IPS-11a (cell line): Measurements from ENCODE around the gene MOB1B.

Experiments
- H3K4me3 ChIP-seq: one replicate; pipeline ENCODE4 v1.5.1; 2013; ENCODE audit warnings: low read depth, low read length, control low read depth

The MOB1B gene

DNA sequence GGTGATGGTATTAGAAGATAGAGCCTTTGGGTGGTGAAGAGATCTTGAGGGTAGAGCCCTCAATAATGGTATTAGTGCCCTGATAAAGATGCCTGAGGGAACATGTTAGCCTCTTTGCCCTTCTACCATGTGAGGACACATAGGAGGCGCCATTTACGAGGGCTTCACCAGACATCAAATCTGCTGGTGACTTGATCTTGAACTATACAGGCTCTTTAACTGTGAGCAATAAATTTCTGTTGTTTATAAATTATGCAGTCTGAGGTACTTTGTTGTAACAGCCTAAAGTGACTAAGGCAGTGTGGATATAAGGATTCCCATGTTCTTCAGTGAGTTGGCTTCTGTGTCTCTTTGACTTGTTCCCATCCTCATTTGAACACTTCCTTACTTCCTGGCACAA lies 11.8 kb downstream of the MOB1B start:
- no peak overlapping the region for H3K4me3 ChIP-seq

DNA sequence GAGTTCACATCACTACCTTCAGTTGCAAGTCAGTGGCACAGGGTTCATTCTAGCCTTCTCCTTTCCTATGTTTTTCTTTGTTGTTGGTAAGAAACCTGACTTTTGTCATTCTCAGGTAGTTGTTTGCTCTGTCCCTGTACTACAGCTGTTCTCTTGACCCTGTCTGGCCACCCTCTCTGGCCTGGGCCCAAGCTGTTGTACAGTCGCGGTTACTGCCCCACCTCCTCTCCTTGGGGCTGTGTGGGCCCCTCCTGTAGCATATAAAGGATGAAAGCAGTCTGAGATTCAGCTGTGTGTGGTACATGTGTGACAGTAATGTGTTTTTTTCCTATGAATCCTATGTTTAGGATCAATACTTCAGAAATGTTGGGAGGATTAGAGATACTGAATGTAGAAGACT lies 12.5 kb downstream of the MOB1B start:
- no peak overlapping the region for H3K4me3 ChIP-seq

DNA sequence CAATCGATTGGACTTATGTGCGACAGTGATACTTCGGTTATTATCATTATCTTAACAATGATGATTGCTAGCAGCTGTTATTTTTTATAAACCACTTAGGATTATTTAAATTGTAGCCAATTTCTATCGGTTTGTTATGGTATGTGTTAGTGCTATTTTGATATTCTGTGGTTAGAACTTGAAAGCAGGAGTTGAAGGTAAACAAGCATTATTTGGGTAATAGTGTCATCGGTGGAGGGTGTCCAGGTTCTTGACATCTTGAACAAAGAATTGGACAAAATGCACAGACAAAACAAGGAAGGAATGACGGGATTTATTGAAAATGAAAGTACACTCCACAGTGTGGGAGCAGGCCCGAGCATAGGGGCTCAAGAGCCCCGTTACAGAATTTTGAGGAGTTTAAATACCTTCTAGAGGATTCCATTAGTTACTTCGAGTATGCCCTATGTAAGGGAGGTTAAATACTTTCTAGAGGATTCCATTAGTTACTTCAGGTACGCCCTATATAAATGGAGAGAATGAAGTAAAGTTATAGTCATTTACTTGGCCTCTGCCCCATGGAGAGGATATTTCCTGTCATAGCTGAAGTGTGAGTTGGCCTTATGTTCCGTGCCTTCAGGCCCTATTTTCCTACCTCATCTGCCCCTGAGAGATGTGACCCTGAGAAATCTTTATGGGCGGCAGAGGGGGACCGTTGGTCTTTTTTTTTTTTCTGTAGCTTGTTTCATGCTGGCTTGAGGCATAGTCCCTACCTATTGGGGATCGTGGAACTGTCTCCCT lies 13.1 kb downstream of the MOB1B start:
- no peak overlapping the region for H3K4me3 ChIP-seq

DNA sequence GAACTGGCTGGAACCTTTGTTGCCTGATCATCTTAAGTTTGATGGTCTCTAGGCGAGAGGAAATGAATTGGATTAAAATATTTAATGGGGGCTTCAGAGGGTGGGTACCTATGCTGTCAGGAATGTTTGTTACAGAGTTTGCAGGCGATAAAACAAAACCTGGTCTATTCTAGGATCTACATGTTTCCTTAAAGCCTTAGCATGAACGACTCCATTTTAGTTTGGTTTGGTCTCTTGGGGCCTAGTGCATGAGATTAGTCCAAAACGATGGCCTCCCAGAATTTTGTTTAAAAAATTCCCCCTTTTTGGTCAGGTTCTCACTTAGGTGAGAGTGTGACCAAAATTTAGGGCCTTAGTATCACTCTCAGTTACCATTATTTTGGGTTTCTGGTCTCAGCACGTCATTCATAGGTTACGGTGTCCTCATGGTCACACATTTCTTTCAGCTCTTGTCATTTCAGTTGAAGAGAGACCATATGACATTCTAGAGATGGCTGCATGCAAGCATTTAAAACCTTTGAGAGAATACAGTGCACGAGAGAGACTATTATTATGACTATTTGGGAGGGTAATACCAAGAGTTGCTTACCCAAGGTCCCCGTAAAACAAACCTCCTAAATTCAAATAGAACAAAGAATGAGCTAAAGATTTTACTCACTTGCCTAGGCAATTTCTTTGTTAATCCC lies 13.8 kb downstream of the MOB1B start:
- no peak overlapping the region for H3K4me3 ChIP-seq

DNA sequence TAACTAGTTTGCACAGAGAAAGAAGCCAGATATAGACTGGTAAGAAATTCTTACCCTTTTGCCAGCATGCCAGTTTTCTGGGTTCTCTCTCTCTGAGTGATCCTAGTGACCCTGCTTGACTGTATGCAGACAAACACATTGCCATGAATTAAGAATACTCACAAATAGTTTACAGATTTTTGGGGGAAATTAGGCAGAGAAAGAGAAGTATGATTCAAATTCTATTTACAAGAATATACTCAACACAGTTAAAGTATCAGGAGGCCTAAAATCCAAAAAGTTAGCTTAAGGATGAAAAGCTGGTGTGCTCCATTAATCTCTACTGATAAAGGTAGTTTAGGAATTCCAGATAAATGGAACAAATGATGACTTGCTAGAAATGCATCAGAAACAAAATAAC lies 18.4 kb downstream of the MOB1B start:
- H3K4me3 ChIP-seq, result no peak overlapping the region

DNA sequence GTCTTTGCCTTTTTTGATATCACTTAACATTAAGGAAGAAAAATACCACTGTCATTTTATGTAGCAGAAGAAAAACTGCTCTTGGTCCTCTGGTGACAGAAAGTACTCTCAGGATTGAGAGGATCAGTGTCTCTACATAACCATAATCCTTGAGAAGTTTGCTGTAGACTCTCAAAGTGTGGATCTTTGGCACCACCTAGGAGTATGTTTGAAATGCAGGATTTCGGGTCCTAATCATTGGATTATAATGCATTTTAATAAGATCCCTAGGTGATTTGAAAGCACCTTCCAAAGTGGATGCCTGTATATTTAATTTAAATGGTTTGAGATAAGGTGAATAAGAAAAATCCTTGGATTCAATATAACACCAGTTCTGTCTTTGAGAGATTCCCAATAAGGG lies 23.2 kb downstream of the MOB1B start:
- H3K4me3 ChIP-seq, result no peak overlapping the region

DNA sequence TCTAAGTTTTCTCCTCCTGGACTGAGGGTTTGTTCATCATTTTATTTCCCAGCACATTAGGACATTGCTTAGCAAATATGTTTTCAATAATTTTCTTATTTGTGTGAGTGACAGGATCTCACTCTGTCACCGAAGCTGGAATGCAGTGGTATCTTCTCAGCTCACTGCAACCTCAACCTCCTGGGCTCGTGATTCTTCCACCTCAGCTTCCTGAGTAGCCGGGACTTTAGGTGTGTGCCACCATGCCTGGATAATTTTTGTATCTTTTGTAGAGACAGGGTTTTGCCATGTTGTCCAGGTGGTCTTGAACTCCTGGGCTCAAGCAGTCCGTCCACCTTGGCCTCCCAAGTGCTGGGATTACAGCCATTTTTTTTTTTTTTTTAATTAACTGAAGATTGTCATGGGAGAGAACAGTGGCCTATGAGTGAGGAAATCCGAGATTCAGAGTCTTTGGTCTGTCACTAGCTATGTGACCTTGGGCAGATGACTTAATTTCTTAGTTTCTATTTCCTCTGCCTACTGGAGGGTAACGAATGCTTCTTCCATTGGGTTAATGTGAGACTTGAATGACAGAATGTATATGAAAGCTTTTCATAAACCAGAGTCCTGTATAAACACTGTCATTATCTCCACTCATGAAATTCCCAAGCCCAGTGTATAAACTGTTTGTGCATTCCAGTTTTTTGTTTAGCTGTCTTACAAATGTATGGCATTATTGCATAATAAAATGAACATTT lies 23.9 kb downstream of the MOB1B start:
- H3K4me3 ChIP-seq, result no peak overlapping the region

DNA sequence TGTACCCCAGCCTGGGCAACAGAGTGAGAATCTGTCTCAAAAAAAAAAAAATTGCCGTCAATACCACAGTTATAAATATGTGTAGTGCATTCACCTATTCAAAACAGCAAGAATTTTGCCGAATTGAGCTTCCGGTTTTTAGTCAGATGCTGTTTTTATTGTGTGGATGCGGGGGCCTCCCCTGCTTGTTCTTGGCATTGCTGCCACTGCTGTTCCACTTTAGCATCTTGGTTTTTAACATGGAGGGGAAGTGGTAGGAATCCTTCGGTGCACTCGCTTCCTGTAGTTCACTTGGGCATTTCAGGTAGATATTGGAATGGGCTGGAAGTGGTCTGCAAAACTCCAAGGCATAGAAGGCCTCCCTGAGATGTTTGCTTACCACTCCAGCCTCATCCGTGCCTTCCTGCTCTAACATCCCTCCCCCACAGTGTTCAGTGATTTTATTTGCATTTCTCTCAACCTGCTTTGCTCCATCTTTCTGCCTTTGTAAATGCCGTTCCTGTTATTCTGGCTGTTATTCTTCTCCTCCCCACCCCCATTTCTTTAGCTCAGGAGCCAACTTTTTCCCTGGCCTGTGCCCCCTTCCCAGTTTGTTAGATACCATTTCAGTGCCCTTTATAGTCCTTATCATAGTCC lies 25.5 kb downstream of the MOB1B start:
- no peak overlapping the region for H3K4me3 ChIP-seq

DNA sequence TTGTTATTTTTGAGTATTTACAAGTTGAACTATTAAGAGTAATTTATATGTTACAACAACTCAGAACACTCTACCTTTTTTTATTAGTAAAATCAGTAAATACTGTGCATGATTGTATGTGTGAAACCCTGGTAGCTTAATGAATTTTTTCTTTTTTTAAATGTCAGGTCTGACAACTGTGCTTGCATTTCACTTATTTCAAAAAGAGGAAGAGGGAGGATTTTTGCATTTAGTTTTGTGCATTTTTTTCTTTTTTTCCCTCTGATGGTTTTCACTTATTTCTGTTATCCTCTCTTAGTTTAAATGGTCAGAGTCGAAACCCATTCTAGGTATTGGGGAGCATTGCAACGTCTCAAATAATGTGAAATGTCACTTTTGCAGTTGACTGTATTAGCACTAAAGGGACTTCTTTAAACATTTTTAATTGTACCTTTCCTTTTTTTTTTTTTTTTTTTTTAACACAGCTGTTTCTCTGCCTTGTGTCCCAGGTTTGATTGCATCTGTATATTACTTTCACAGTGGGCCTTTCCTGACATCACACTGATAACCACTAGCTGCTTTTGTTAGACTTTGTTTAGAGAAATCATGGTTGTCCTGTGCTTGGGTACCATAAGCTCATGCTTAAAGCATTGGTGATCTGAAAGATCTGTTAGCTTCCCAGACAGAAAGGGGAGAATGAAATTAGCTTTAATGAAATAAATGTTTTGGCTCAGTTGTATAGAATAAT lies 28.5 kb downstream of the MOB1B start:
- no peak overlapping the region for H3K4me3 ChIP-seq

DNA sequence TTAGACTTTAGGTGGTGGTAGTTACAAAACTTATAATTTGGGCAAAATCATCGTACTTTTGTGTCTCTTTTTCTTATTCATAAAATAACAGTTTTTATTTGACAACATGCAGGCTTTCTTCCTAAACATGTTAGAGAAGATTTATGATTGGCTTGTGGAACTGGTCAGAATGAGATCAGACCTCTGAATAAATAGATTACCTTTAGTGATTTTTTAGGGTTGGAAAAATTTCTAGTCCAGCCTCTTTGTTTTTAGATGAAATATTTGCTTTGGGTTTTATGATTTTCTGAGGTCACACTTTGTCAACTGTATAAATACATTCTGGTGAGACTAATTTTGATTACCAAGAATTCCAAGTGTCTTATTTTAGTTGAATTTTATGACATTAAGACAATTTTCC lies 29.2 kb downstream of the MOB1B start:
- H3K4me3 ChIP-seq, result no peak overlapping the region

DNA sequence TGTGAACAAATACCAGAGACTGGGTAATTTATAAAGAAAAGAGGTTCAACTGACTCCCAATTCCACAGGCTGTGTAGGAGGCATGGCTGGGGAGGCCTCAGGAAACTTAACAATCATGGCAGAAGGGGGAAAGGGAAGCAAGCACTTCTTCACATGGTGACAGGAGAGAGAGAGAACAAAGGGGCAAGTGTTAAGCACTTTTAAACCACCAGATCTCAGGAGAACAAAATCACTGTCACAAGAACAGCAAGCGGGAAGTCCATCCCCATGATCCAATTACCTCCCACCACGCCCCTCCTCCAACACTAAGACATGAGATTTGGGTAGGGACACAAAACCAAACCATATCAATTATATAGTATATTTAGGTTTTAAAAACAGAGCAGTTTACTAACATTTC lies 30.8 kb downstream of the MOB1B start:
- H3K4me3 ChIP-seq, result no peak overlapping the region

DNA sequence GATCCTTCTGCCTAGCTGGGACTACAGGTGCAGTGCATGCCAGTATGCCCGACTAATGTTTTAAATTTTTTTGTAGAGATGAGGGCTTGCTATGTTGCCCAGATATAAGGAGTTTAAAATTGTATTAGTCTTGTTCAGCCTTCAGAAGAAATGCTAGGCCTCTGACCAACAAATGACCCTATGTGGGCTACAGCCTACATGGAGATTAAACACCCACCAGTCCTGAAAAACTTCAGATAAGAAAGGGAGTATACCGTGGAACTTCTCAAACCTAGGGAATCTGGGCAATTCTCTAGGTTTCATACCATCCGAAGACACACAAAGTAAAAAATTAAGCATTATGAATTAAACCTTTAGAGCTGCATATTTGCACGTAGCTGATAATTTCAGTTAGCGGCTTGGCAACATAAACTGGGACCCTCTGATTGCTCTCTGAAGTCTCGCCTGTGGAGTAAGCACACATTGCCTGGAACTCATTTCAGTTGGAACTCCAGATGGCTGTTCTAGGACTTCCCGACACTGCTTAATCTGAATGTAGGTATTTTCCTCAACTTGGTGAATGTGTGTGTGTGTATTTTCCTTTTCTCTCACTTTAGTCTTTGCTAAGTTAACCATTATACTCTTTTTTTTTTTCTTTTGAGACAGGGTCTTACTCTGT lies 33.0 kb downstream of the MOB1B start:
- no peak overlapping the region for H3K4me3 ChIP-seq

DNA sequence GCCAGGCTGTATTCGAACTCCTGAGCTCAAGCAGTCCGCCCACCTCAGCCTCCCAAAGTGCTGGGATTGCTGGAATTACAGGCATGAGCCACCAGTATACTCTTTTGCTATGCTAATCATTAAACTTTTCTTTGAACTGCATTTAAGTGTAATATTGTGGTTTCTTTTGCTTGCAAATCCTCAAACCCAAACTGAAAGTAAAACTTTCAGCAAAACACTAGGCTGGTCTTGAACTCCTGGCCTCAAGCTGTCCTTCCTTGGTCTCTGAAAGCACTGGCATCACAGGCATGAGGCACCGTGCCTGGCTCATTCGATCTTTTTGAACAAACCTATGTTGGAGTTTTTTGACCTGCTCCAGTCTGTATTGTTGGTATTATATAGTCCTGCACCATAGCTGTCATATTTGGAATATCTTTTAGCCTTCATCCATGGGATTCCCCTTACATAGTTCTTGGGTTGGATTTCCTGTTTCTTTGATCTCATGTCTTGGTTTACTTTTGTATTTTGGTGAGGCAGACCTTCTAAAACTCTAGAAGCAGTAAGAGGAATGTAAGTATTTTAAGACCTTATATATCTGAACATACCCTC lies 34.1 kb downstream of the MOB1B start:
- H3K4me3 ChIP-seq, result no peak overlapping the region

DNA sequence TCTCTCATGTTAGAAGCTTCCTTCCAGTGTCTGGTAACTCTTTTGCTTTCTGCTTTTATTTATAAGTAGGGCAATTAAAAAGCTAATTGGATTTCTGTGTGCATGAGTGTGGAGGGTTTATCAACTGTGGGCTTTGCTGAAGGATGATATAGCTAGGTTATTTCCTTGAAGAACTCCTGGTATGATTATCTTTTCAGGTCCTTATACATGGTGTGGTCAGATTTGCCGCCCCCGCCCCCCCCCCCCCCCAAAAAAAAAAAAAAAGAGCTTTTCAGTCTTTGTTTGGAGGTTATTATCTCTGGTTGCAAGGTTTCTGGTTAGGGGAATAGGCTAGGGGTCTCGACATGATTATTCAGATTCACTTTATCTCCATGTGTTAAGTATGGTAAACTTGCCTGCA lies 35.9 kb downstream of the MOB1B start:
- H3K4me3 ChIP-seq, result no peak overlapping the region

DNA sequence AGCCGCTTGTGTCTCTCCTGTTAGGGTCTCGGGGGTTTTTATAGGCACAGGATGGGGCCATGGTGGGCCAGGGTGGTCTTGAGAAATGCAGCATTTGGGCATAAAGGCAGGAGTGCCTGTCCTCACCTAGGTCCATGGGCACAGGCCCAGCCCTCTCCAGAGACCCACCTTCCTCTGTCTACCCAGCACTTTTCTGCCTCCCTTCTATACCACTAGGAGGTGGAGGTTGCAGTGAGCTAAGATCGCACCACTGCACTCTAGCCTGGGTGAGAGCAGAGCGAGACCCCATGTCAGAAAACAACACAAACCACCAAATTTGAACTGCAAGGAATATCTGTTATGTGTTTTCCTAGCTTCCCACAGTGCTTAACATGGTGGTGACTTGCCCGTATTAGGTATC lies 38.0 kb downstream of the MOB1B start:
- H3K4me3 ChIP-seq, result no peak overlapping the region

DNA sequence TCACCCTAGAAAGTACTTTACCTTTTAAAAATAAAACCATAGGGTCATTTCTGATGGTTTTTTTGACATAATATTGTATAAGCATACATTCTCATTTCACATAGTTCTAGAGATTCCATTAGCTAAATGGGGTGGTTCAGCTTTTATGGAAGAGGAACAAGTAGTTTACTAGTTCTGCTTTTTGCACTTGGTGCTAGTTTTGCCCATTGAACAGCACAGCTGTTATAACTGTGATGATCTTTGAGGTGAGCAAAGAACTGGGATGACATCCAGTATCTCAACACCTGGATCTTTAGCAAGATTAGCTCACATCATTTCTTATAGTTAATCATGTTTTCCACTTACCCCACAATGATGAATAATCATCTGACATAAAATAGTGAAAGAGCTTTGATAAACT lies 40.9 kb downstream of the MOB1B start:
- no peak overlapping the region for H3K4me3 ChIP-seq

DNA sequence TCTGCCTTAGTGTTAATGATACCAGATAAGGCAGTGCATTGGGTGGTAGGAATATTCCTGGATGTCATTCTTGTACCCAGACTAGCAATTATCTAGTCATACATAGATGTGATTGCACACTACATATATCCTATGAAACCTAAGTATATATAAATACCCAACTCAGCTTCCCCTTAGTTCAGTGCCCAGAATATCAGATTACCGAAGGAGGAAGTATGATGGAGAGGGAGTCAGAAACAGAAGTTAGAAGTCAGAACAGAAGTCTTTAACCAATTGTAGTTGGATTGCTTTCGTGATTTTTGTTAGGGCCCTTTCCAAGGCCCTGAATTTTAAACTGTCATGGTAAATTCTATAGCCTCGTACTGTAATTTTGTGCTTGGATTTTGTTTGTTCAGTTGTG lies 42.9 kb downstream of the MOB1B start:
- no peak overlapping the region for H3K4me3 ChIP-seq

DNA sequence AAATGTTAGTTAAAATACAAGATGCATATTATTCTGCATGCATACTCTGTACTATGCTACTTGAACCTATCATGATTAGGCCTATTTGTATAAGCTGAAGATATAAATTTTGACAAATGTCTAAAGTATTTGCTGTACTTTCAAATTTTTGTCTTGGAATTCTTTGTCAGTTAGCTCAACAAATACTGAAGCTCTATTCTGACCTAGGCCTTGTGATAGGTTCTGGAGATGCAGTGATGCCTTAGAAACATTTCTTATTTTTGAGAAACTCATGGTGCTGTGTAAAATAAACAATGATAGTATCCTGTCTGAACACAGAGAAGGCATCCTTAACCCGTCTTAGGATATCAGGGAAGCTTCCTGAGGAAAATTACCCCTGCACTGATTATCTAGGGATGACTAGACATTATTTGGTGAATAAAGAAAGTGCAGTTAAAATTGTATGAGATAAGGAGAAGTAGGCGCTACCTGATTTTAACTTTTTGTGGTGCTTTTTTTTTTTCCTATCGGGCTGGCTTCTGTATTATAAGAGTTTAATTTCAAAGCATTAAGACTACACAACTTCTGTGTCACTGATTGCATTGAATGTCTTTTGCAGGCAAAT lies 43.4 kb downstream of the MOB1B start:
- H3K4me3 ChIP-seq, result no peak overlapping the region

DNA sequence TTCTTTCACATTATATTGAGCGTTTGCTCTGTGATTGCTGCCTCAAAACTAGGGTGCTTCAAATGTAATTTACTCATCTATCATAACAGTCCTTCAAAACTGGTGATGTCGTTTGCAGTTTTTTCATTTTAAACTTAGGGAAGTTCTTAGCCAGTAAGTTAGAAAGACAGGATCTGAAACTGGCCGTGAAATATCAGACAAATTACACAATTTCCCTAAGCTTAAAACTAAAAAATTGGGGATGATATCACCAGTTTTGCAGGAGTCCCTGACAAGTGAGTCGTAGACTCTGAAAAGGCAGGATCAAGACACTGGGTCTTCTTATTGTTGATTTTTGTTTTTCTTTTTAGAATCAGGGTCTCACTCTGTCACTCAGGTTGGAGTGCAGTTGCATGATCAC lies 44.8 kb downstream of the MOB1B start:
- H3K4me3 ChIP-seq, result no peak overlapping the region
